Measurements from ENCODE around the gene LDLRAD3. TPM values are rescaled to one million over a fixed set of nuclear protein-coding genes. Genes with fewer than 3 reads are reported as not detected.

LDLRAD3 gene
- total RNA-seq, 1 donor from 2014 or later: 7.7 TPM

DNA sequence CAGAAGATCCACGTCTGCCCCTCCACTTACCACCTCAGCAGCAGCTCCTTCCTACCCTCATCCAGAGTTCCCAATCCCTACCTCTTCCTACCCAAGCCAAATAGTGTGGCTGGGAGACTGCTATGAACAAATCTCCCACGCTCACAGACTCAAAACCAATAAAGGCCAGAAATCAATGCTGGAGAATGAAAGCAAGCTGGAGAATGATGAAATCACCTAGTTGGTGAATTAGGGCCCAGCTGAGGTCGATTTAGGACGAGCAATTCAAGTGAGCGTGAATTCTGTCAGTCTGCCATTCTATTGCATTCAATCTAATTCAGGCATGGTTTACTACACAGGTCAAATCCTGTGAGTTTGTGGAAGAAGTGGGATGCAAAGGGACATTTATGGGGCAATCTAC lies 322.9 kb downstream of the LDLRAD3 start:
- ATAC-seq (no peak), DNase-seq (no peak)
- TF ChIP-seq, protein P1, sequence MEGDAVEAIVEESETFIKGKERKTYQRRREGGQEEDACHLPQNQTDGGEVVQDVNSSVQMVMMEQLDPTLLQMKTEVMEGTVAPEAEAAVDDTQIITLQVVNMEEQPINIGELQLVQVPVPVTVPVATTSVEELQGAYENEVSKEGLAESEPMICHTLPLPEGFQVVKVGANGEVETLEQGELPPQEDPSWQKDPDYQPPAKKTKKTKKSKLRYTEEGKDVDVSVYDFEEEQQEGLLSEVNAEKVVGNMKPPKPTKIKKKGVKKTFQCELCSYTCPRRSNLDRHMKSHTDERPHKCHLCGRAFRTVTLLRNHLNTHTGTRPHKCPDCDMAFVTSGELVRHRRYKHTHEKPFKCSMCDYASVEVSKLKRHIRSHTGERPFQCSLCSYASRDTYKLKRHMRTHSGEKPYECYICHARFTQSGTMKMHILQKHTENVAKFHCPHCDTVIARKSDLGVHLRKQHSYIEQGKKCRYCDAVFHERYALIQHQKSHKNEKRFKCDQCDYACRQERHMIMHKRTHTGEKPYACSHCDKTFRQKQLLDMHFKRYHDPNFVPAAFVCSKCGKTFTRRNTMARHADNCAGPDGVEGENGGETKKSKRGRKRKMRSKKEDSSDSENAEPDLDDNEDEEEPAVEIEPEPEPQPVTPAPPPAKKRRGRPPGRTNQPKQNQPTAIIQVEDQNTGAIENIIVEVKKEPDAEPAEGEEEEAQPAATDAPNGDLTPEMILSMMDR (IDR thresholded peaks at IDR 0.05): no peak
- no peaks in the 10 kb centered on the region for H3K9me3 ChIP-seq
- H3K27ac ChIP-seq: no peak overlapping the region
- H3K4me1 ChIP-seq: peaks cover 5% of the 10 kb centered on the region
- peaks cover 4% of the 10 kb centered on the region for H3K27me3 ChIP-seq (ENCODE audit: low read depth)
- intact Hi-C loops (cut with DNase I): no loop called here
- H3K4me3 ChIP-seq: no peak overlapping the region
- peaks cover 13% of the 10 kb centered on the region for H3K36me3 ChIP-seq

DNA sequence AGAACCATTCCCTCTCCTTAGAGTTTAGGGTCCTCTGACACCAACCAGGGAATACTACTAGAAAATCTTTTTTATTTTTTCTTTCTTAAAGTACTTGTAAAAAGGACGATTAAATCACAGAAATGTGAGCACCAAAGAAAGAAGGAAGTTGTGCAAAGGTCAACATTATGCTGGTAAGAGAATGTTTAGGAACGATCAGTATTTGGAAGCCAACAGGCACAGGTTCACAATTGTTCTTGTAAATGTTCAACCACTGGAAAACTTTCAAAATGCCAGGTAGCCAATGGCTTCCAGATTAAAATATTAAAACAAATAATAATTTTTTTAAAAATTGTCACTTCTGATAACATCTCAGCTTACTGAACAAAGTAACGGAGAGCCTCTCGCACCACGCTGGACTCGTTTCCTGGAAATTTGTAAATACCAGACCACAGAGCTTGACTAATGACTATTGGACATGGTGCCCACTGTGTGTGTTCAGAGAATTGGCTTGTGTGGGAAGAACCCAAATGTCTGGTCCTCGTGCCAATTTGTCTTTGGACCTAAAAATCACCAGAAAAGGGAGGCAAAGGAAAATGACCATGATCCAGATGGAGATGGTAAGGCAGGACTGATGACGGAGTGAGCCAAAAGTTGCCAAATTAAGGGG lies 324.6 kb downstream of the LDLRAD3 start:
- peaks cover 5% of the 10 kb centered on the region for H3K4me1 ChIP-seq
- no peaks in the 10 kb centered on the region for H3K9me3 ChIP-seq
- peaks cover 30% of the 10 kb centered on the region for H3K36me3 ChIP-seq
- DNase-seq: no peak
- intact Hi-C loops (cut with DNase I): no loop called here
- H3K4me3 ChIP-seq: no peak overlapping the region
- H3K27ac ChIP-seq: no peak overlapping the region
- TF ChIP-seq, protein P1 (IDR thresholded peaks at IDR 0.05): no peak
- no peaks in the 10 kb centered on the region for H3K27me3 ChIP-seq (ENCODE audit: low read depth)
- ATAC-seq: no peak

DNA sequence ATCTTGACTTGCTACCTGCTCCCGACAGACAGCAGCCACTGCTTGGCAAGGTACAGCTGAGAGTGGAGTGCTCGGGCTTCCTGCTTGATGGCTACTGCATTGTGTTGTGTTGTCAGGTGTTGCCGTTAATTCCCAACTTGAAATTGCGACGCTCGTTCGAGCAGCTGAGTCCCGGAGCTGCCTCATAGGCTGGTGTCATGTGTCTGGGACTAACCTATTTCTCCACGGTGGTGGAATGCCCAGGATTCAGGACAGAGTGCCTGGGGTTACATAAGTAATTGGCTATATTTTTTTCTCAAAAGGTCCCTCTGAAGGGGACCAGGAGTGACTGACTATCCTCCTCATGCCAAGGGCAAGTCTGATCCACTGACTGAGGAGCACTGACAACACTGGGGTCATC lies 326.8 kb downstream of the LDLRAD3 start:
- H3K4me3 ChIP-seq: no peak overlapping the region
- peaks cover 52% of the 10 kb centered on the region for H3K36me3 ChIP-seq
- ATAC-seq (no peak), DNase-seq (no peak)
- H3K4me1 ChIP-seq: peaks cover 3% of the 10 kb centered on the region
- TF ChIP-seq, protein P1 (IDR thresholded peaks at IDR 0.05): no peak
- no peak overlapping the region for H3K27ac ChIP-seq
- H3K9me3 ChIP-seq: no peaks in the 10 kb centered on the region
- intact Hi-C loops (cut with DNase I): no loop called here
- no peaks in the 10 kb centered on the region for H3K27me3 ChIP-seq (ENCODE audit: low read depth)

DNA sequence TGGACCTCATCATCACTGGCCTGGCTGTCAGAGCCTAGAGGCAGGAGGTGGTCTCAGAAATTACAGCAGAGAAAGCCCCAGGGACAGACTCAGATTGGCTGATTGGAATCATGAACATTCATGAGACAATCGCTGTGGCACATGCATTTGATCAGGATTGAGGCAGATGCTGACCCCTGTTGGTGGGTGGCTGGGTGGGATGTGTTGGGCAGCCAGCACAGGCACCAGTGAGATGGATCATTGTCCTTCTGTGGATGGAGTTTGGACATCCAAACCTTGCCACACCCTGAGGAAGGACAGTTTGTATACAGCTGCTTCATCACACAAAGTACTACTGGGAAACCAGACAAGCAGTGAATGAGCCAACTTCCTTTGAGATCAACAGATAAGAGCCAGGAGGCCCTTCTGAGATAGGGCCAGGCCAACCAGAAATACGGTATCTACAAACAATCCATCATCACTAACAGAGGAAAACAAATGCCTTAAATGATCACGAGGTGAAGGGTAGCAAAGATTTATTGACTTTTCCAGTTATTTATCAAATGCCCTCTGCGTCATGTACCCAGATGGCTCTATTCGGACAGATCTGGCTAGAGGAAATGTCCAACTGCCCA lies 328.0 kb downstream of the LDLRAD3 start:
- TF ChIP-seq, protein P1 (IDR thresholded peaks at IDR 0.05): peak; percentile 18
- H3K36me3 ChIP-seq: peaks cover 64% of the 10 kb centered on the region
- no peak for DNase-seq
- H3K27ac ChIP-seq: no peak overlapping the region
- no peaks in the 10 kb centered on the region for H3K9me3 ChIP-seq
- no peak for ATAC-seq
- intact Hi-C loops (cut with DNase I): no loop called here
- no peaks in the 10 kb centered on the region for H3K4me1 ChIP-seq
- H3K27me3 ChIP-seq (ENCODE audit: low read depth): no peaks in the 10 kb centered on the region
- H3K4me3 ChIP-seq: no peak overlapping the region

DNA sequence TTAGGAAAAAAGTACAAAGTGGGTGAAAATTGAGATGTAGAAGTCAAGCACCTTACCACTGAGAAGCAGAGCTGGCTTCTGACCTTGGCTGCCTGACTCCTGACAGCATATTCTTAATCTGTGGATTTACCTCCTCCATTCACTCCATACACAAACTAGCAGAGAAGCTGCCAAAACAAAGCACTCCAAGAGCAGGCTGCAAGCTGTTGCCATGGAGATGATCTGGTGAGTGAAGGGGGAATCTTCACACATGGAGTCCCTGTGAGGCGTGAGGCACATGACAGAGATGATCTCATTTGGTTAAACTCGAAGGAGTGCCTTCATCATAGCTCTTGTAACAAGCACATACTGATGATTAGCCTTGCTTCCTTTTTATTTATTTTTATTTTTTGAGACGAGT lies 329.2 kb downstream of the LDLRAD3 start:
- Histone ChIP-seq H3K36me3 (peaks cover 76% of the 10 kb centered on the region), H3K9me3 (no peaks in the 10 kb centered on the region), H3K27me3 (ENCODE audit: low read depth) (no peaks in the 10 kb centered on the region), H3K4me1 (no peaks in the 10 kb centered on the region), H3K4me3 (no peak overlapping the region), H3K27ac (no peak overlapping the region)
- ATAC-seq (no peak), DNase-seq (no peak)
- TF ChIP-seq, protein P1 (IDR thresholded peaks at IDR 0.05): no peak
- intact Hi-C loops (cut with DNase I): no loop called here

Data from lower lobe of right lung (tissue), 2 donors.